HG03354 (cell line): Measurements from ENCODE around the gene SAMD4A.
"Not testable (repeated sequence)": the region's sequence is repeated elsewhere in the genome, so short reads cannot be mapped to it uniquely, and the experiment has no call there.

Experiments
- ATAC-seq: cut with Tn5 transposase; IDR thresholded peaks from one replicate; pipeline ENCODE4 v1.9.1; 2021; ENCODE audit warnings: mild to moderate bottlenecking; ENCODE audit not compliant: unreplicated experiment, poor library complexity, severe bottlenecking

SAMD4A gene

DNA sequence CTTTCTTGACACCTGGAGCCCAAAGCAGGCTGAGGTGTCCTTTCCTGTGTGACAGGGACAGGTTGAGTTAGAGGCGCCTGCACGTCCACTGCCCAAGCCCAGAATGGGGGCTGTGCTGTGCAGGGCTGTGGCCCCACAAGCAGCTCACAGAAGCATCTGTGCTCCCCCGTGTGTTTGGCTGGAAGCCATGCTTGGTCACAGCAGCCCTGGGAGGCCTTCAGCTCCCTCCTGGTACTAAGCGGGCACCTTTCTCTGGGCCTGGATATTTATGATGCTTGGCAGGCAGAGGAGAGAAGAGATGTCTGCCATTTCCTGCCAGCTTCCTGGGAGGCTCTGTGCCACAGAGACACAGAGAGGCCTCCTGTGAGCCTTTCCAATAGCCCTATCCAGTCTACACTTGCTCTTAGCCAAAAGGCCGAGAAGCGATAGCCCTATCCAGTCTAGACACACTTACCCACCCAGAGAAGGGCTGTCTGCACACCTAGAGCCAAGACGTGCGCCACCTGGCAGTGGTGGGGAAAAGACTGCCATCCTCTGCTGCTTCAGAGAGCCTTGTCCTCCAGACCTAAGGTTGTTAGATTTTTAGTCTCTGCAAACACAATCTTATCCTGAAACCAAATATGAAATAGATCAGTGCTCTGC lies 218.3 kb downstream of the SAMD4A start:
- no peak for ATAC-seq

DNA sequence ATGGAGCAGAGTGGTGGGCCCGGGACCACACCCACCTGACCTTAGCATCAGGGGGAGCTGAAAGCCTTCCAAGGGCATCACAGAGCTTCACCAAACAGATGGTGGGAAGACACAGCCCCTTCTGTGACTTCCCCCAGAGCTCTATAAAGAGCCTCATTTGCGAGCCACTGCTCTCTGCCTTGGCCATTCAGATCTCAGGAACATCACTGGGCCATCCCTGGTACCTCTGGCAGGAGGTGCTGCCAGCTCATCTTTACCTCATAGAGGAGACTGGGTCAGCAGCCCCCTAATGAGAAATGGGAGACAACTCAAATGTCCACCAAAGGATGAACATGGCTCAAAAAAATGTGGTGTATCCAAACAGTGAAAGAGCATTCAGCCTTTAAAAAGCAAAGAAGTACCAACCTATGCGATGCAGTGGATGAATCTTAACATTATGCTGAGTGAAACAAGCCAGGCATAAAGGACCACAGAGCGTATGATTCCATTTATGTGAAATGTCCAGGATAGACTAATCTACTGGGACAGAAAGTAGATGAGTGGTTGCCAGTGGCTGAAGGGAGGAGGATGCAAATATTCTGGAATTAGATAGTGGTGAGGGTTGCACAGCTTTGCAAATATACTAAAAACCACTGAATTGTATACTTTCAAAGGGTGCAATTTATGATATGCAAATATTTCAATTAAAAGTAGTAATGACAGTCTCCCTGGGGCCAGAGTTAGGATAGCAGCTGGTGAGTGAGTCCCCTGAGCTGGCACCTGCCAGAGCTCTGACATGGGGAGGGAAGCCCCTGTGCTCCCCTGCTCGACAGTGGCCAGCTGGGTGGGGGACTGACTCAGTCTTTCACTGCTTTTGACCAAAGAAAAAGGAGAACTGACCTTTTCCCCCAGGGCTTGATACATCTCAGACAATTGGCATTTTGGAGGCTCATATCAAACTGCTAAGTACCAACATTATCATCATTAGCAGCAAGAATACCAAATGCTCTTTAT lies 219.1 kb downstream of the SAMD4A start:
- ATAC-seq, result no peak

DNA sequence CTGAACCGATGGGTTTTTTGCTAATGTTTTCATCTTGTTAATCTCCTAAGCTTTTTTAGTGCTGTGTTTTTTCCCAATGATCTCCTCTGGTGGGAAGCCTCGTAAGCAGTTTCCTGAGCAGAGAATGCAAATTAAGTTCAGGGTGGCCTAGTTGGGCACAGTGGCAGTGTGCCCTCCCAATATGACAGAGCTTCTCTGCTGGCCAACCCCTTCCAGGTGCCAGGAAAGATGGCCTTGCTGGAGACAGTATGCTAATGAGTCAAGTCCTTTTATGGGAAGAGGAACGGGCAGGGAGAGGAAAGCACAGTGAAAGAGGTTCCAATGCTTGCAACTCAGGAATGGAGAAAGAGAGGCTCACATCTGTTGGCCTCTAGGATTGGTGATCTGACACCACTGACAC lies 219.9 kb downstream of the SAMD4A start:
- no peak for ATAC-seq

DNA sequence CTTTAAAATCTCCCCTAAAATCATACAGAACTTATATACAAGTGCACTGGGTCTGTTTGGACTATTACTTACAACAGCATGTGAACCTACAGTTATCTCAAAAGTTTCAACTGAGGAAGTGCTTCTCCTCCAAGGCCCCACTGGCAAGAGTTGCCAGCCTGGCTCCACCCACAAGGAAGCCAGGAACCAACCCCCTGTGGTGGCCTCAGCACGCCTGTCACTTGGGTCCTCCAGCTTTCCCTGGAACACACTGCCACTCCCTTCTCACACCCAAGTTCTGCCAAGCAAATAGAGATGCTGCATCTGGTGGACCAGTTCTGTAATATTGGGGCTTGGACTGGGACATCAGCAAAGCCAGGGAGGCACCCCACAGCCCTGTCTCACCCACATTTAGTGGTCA lies 220.3 kb downstream of the SAMD4A start:
- no peak for ATAC-seq

DNA sequence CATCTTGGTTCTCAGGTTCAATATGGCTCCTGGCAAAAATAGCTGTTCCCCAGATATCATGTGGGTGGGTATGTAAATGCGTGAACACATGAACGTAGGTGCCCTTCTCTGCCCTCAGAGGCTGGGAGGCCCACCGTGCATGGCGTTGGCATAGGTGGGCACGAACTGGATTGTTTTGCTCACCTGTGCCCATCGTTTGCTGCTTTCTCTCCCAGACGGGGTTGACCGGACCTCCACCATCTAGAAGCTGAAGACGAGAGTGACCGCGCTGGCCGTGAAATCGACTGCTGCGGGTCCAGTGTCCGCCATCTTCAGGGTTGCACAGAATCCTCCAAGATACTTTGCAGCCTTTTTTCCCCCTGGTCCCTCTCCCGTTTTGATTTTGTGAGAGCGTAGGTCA lies 221.8 kb downstream of the SAMD4A start:
- ATAC-seq, result no peak

DNA sequence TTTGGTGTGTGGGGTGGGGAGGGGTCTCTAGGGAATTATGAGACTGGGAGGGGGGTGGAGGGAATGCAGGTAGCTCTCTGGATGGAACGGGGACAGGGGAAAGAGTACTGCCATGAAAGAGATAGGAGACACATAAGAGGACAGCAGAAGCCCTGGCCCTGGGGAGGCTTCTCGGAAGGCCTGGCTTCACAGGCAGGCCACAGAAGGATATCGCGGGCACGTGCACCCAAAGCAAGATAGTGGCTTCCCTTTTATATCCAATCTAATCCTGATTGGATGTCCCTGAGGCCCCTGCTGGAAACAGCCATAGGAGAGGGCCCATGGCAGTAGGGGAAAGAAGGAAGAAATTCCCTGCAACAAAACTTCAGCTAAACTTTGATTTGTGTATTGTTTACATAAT lies 222.2 kb downstream of the SAMD4A start:
- no peak for ATAC-seq

DNA sequence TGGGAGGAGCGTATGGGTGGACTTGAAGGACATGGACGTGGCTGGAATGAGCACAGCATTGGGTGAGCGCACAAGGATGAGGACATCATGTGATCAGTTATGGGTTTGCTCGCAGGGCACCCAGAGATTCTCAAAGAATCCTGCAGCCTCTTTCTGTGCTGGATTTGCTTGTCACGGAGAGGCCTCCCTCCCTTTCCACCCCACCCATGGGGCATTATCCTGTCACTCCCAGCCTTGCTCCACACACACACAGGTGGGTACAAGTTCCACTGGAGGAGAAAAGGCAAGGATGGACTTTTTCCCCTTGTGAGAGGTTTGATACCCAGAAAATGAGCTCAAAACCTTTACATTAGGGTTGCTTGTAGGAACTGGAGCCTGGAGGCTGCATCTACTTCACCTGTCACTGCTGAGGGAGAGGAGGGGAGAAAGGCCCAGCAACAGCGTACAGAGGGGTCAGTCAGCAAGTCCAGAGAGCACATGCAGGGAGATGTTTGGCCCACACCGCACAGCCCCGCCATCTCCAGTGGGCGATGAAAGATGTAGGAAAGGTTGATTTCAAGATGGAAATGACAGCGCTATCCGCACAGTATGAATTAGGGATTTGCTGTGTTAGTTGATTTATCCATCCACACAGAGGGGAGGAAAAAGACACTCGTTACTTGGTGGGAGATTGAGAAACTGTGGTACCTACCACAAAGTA lies 223.0 kb downstream of the SAMD4A start:
- no peak for ATAC-seq

DNA sequence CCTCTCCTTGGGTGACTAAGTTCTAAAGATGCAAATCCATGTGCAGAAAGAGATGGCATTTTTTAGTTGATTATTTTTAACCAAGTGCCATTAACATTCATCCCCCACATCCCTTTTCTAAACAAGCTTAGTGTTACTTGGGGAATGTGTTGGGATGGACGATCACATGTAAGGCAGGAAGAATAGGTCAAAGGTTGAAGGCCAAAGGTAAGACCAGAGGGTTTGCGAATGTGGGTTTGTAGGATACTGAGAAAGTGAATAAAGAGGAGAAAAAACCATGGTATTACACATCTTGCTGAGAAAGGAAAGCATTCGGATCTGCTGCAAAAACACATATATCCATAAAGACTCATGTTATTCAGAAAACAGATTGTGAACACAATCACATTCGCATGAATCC lies 224.1 kb downstream of the SAMD4A start:
- ATAC-seq, result no peak

DNA sequence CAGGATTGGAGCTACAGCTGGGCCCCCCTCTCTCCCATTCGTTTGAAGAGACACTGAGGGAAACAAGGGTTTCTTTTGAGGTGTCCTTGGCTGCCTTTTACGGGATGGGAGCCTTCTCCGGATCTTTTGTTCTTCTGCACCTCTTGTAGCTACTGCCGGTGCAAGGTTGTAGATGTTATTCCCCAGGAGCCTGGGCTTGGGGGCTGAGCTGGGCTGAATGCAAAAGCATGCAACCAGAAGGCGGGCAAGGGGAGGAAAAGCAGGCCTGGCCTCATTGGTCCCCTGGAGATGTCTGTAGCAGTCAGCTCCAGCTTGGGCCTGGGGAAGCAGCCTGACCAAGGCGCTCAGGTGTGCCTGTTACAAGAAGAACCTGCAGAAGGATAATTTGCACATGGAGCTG lies 225.4 kb downstream of the SAMD4A start:
- ATAC-seq, result no peak

DNA sequence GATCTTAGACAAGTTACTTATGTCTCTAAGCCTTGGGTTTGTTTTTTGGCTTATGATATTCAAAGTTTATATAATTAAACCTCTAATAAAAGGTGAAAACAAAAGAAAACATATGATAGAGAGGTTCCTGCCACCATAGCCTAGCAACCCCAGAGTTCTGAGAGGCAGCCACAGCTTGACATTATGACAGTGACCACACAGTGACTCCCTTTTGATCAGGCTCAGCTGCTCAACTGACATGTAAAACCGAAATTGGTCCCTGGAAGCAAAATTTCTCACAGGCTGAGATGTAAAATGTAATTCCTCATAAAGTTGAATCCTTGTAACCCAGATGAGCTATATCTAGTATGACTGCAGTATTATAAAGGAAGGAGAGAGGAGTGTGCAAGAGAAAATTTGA lies 227.2 kb downstream of the SAMD4A start:
- ATAC-seq, result no peak

DNA sequence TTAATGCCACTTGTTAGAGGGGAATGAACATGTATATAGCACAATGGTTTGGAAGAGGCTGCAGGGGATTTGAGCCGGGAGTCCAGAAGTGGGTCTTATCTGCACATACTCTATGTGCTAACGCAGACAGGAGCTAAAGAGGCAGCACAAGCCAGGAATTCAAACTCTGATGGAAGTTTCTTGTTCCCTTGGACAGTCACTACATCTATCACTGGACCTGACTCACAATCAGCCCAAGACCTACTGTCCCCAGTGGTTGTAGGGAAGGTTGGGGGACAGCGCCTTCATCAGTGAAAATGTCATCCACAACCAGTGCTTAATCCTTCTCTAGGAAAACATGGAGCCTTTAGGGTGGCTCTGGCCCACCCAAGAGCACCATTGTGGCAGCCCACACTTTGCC lies 227.9 kb downstream of the SAMD4A start:
- no peak for ATAC-seq

DNA sequence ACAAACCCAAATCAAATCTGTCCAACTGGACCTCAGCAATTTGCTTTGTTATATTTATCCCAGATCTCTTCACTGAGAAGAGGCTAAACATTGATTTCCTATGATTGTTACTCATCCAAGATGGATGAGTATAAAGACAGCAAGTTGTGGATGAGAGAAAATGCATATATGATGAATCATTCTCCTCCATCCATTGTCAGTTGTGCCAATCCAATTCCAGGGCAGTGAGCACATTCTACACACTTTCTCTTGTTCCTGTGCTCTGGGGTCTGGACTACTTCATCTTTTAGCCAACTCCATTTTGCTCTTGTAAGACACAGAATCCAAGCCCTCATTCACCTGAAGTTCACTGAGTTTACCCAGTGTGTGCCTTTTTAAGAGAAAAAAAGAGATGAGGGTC lies 230.0 kb downstream of the SAMD4A start:
- no peak for ATAC-seq

DNA sequence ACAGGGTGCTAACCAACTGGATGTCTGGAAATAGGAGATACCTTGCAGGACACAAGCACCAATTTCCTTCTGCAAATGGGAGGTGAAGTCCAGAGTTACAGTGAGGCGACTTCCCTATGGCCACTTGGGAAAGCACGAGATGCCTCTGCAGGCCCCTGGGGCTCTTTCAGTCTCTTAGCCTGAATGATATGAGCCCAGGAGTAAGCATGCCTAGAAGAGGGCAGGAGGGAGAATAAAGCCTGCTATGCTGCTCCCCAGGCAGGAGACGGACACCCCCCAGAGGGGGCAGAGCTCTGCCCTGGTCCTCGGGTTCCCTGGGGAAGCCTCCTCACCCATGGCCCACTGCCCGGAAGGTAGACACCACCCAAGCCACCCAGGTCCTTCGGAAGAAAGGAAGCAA lies 230.6 kb downstream of the SAMD4A start:
- ATAC-seq, result no peak

DNA sequence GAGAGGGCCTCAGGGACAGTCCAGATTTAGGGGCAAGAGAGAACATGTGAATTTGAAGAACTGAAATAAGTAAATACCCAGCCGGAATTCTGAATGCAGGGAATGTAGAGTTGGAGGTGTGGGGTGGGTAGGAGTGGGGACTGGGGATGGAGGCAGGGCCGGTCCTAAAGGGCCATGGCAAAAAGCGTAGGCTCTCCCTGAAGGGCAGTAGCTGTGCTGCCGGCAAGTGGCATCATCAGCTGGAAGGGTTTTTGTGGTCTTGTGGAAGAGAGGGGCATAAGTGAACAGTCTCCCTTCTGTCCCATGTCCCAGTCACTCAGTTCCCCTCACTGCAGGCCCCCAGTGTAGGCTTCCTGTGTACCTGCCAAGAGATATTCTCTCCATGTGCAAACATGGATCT lies 231.1 kb downstream of the SAMD4A start:
- ATAC-seq, result no peak

DNA sequence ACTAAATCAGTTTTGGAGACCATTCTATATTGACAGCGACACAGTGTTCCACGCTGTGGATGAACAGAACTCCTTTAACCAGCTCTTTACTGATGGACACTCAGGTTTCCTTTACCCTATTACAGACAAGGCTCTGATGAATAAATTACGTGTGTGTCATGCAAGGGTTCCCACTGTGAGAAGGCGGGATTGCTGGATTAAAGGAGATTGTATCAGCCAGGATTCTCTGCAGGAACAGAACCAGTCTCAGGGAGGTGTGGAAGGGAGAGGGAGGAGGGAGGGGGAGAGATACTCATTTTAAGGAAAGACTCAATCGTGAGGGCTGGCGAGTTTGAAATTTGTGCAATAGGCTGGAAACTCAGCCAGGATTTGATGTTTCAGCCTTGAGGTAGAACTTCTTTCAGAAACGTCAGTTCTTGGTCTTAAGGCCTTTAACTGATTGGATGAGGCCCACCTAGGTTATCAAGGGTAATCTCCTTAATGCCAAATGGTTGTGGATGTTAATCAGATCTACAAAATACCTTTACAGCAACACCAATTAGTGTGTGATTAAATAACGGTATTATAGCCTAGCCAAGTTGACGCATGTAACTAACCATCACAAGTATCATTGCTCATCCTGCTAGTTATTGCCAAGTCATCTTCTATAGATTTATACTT lies 231.7 kb downstream of the SAMD4A start:
- ATAC-seq, result no peak

DNA sequence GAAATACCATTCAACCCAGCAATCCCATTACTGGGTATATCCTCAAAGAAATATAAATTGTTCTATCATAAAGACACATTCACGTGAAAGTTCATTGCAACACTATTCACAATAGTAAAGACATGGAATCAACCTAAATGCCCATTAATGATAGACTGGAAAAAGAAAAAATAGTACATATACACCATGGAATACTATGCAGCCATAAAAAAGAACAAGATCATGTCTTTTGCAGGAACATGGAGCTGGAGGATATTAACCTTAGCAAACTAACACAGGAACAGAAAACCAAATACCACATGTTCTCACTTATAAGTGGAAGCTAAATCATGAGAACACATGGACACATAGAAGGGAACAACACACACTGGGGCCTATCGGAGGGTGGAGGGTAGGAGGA lies 234.6 kb downstream of the SAMD4A start:
- not testable (repeated sequence) for ATAC-seq

DNA sequence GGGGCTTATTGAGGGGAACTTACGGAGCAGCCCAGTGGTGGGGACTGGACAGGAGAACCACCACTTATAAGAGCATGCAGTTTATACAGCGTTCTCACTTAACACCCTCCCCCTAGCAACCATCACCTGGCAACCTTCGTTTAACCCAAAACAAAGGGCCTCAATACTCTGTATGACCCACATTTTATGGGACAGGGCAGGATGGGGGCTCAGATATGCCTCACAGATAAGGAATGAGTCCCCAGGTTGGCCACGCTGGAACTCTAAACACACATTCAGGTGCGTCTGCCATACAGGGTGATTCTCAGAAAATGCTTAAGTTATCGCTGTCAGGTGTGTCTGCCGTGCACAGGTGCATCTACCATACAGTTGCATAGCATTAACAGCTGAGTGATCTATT lies 236.5 kb downstream of the SAMD4A start:
- ATAC-seq, result no peak

DNA sequence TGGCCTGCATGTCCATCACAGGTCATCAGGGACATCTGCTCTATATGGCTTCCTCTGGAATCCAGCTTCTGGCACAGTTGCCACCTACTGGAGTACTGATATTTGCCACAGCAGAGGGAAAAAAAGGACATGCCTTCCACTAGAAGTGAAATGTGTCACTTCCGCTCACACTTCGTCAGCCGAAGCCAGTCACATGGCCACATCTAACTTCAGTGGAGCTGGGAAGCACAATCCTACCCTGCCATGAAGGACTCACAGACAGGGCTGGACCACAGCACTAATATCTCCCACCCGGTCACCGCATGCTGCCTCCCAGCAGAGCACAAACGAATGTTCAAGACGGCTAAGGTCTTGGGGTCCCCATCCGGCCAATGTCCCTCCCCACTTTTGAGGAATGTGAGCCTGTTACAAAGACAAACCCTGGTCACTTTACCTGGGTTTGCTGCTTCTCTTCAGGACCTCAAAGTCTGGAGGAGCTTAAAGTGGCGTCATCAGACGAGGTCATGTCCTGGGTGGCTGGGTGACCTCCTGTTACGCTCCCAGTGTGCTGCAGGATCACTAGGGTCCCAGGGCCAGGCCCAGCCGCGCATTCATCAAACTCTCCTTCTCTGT lies 237.1 kb downstream of the SAMD4A start:
- ATAC-seq, result no peak

DNA sequence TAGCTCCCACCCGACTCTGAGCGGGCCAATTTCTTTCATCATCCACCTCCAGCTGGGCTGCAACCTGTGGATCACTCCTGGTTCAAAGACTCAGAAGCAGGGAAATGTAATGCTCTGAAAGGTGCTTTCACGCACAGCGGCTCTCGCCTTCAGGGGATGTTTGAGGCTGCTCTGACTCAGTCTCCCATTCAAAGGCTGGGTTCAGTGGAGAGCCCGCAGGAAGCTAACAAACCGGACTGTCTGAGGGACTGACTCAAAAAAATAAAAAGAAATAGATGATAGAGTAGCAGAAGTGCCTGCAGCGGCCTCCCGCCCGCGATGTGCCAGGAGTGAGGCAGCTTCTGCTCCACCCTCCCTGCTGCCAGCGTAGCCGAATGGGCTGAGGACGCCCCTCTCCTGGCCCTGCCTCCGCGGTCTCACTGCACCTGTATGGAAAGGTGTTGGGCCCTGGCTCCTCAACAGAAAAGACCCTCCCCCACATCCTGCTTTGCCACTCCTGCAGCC lies 237.7 kb downstream of the SAMD4A start:
- no peak for ATAC-seq

DNA sequence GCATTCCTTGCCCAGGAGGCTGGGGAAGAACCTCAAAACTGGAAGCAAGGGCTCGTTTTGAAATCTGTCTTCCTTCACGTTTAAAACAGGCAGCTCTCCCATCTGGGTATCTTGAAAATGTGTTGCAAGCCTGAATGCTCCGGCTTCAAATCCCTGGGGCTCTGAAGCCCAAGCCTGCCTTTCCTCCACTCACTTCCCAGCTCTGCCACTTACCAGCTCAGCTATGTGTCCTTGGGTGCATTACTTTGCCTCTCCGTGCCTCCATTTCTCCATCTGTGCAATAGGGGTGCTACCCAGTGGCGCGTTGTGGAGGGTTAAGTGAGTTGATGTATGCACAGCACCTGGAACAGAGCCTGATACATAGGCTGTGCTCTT lies 238.1 kb downstream of the SAMD4A start:
- no peak for ATAC-seq
